ENCODE data around the gene TSPOAP1. TPM values are rescaled to one million over a fixed set of nuclear protein-coding genes. Genes with fewer than 3 reads are reported as not detected.

The TSPOAP1 gene
- total RNA-seq, 1 experiment from 2014 or later: 4.3 TPM

DNA sequence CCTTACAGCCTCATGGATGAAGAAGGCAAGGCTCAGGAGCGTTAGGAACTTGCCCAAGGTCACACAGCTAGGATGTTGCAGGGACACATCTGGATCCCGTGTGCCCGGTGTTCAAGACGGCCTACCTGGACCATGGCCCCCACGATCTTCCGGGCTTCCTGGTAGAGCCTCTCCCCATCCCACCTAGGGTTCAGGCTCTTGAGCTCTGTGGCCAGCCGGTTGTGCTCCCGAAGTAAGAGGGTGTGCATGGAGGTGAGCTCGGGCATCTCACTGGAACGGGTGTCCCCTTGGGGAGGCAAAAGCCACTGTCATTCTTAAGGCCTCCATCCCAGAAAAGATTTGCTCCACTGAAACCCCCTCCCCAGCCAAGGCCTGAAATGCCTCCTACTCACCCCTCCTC lies 53.2 kb downstream of the TSPOAP1 start:
- TF ChIP-seq EZH2 (IDR thresholded peaks at IDR 0.05; ENCODE audit: low read length, unreplicated experiment): no peak
- TF ChIP-seq, protein P1, sequence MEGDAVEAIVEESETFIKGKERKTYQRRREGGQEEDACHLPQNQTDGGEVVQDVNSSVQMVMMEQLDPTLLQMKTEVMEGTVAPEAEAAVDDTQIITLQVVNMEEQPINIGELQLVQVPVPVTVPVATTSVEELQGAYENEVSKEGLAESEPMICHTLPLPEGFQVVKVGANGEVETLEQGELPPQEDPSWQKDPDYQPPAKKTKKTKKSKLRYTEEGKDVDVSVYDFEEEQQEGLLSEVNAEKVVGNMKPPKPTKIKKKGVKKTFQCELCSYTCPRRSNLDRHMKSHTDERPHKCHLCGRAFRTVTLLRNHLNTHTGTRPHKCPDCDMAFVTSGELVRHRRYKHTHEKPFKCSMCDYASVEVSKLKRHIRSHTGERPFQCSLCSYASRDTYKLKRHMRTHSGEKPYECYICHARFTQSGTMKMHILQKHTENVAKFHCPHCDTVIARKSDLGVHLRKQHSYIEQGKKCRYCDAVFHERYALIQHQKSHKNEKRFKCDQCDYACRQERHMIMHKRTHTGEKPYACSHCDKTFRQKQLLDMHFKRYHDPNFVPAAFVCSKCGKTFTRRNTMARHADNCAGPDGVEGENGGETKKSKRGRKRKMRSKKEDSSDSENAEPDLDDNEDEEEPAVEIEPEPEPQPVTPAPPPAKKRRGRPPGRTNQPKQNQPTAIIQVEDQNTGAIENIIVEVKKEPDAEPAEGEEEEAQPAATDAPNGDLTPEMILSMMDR (conservative IDR thresholded peaks at IDR 0.05; ENCODE audit: low read depth, low read length): no peak
- TF ChIP-seq EZH2phosphoT487 (IDR thresholded peaks at IDR 0.05; ENCODE audit: borderline replicate concordance, low read length): no peak
- ChIA-PET POLR2A (ENCODE audit: unreplicated experiment) (no interaction called here), CTCF (interaction anchor here (0.7 kb wide), 1 partner anchor 49 kb away, joined by 3 read pairs; no protein-coding TSS in a partner anchor)
- no peaks in the 10 kb centered on the region for H3K4me1 ChIP-seq (ENCODE audit: insufficient read depth, low read length)
- H3K4me2 ChIP-seq (ENCODE audit: low read length): no peak overlapping the region
- H3K27me3 ChIP-seq (ENCODE audit: low read length): 0 out of 2 replicates have a peak, but pooled peaks cover 23% of the 10 kb centered on the region
- no peak overlapping the region for H3K4me3 ChIP-seq (ENCODE audit: low read length)
- no peaks in the 10 kb centered on the region for H3K36me3 ChIP-seq (ENCODE audit: low read depth, low read length)
- no peak overlapping the region for H3K27ac ChIP-seq (ENCODE audit: low read length)
- H3K9me2 ChIP-seq (replicated peaks; ENCODE audit: low read length): no peaks in the 10 kb centered on the region
- H3K9ac ChIP-seq (ENCODE audit: low read length): no peak overlapping the region
- DNase-seq (no peak), ATAC-seq (no peak)
- no peaks in the 10 kb centered on the region for H3K9me3 ChIP-seq (ENCODE audit: low read length)
- H4K20me1 ChIP-seq (ENCODE audit: low read length): no peaks in the 10 kb centered on the region
- H3F3A ChIP-seq (ENCODE audit: low read length, unreplicated experiment): no peaks in the 10 kb centered on the region
- H2AFZ ChIP-seq (ENCODE audit: low read length): no peak overlapping the region
- H3K79me2 ChIP-seq (ENCODE audit: low read length): no peaks in the 10 kb centered on the region
- no TSS peak for BruUV-seq (replicated peaks)
- intact Hi-C loops (cut with micrococcal nuclease): no loop called here

DNA sequence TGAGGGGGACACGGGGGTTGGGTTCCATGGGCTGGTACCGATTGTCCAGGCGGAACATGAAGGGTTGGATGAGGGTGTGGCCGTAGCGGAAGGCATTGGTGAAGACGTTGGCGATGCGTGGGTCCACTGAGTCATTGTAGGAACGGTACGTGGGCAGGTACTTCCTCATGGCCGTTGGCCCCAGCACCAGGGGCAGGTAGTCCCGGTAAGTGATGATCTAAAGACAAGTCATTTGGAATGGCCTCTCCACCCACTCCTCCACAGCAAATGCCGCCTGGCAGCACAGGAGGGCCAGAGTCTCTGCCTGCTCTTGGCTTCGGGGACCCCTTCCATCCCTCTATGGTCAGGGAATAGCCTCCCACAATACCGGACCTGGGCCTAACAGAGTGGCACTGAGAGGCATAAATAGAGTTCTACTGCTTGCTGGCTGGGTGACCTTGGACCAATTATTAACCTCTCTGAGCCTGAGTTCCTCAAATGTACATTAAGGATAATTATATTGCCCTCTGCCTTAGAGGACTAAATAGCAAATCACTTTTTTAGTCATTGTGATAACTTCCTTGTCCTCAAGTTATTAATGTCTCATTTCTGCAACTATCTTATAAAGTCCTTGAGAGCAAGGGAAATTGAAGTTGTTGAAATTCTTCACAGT lies 55.0 kb downstream of the TSPOAP1 start:
- no peaks in the 10 kb centered on the region for H3K9me2 ChIP-seq (replicated peaks; ENCODE audit: low read length)
- BruUV-seq (replicated peaks): no TSS peak
- no peaks in the 10 kb centered on the region for H3K79me2 ChIP-seq (ENCODE audit: low read length)
- DNase-seq (no peak), ATAC-seq (no peak)
- intact Hi-C loops (cut with micrococcal nuclease): no loop called here
- ChIA-PET POLR2A (ENCODE audit: unreplicated experiment) (no interaction called here), CTCF (no interaction called here)
- H3K4me3 ChIP-seq (ENCODE audit: low read length): no peak overlapping the region
- no peak overlapping the region for H3K27ac ChIP-seq (ENCODE audit: low read length)
- H4K20me1 ChIP-seq (ENCODE audit: low read length): no peaks in the 10 kb centered on the region
- no peaks in the 10 kb centered on the region for H3K36me3 ChIP-seq (ENCODE audit: low read depth, low read length)
- H3K9me3 ChIP-seq (ENCODE audit: low read length): no peaks in the 10 kb centered on the region
- H3K4me1 ChIP-seq (ENCODE audit: insufficient read depth, low read length): no peaks in the 10 kb centered on the region
- no peak overlapping the region for H2AFZ ChIP-seq (ENCODE audit: low read length)
- TF ChIP-seq, protein P1 (conservative IDR thresholded peaks at IDR 0.05; ENCODE audit: low read depth, low read length): no peak
- TF ChIP-seq EZH2phosphoT487 (IDR thresholded peaks at IDR 0.05; ENCODE audit: borderline replicate concordance, low read length) (no peak), EZH2 (IDR thresholded peaks at IDR 0.05; ENCODE audit: low read length, unreplicated experiment) (no peak)
- H3K4me2 ChIP-seq (ENCODE audit: low read length): no peak overlapping the region
- 0 out of 2 replicates have a peak, but pooled peaks cover 22% of the 10 kb centered on the region for H3K27me3 ChIP-seq (ENCODE audit: low read length)
- H3K9ac ChIP-seq (ENCODE audit: low read length): no peak overlapping the region
- no peaks in the 10 kb centered on the region for H3F3A ChIP-seq (ENCODE audit: low read length, unreplicated experiment)

All from PC-3 (cell line).